GM12891 (cell line): ENCODE measurements around the gene SPPL3.

Experiments used
- DNase-seq: peaks from one replicate; pipeline ENCODE4 v3.0.0; 2011; ENCODE audit warnings: low spot score; ENCODE audit not compliant: insufficient read length
- FAIRE-seq: peaks from 2 replicates; lab custom pipeline; 2011; peaks lifted over from hg19 to GRCh38; lab: Jason Lieb, UNC
- PAX5 ChIP-seq: IDR thresholded peaks from 2 replicates; pipeline ENCODE4 v1.6.1; 2011; ENCODE audit warnings: low read length, moderate library complexity, mild to moderate bottlenecking; ENCODE audit not compliant: insufficient read depth, severe bottlenecking
- POLR2A ChIP-seq: IDR thresholded peaks from 2 replicates; pipeline ENCODE4 v1.6.1; 2011; ENCODE audit warnings: low read depth, low read length, control low read depth
- POLR2AphosphoS5 ChIP-seq: IDR thresholded peaks from 2 replicates; pipeline ENCODE4 v1.6.1; 2011; ENCODE audit warnings: low read depth, low read length, control low read depth
- POU2F2 ChIP-seq: IDR thresholded peaks from 2 replicates; pipeline ENCODE4 v1.6.1; 2011; ENCODE audit warnings: low read depth, mild to moderate bottlenecking, control low read depth, low read length, moderate library complexity
- SPI1 ChIP-seq: IDR thresholded peaks from 2 replicates; pipeline ENCODE4 v1.6.1; 2011; ENCODE audit warnings: low read depth, low read length, control low read depth
- TAF1 ChIP-seq: IDR thresholded peaks from 2 replicates; pipeline ENCODE4 v1.6.1; 2011; ENCODE audit warnings: low read depth, low read length, control low read depth

The SPPL3 gene

DNA sequence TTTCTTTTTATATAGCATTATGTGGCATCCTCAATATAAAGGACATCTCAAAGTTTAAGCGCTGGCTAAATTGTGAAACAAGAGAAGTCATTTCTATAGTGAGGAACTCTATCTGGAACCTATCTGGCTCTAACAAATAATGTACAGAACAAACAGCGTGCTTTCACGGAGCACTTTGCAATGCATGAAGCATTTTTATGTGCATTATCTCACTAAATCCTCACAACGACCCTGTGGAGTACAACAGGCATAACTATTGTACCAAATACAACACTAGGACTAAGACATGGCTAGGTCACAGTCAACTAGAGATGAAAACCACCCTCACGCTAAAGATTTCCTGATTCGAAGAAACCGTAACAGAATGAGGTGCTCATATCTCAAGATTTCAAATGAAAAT, 8.6 kb downstream of the SPPL3 start:
- DNase-seq (no peak), FAIRE-seq (no peak)
- no peak for TF ChIP-seq POU2F2
- TF ChIP-seq SPI1: no peak
- TF ChIP-seq POLR2AphosphoS5: no peak
- TF ChIP-seq PAX5: no peak
- no peak for TF ChIP-seq POLR2A
- TF ChIP-seq TAF1: no peak

- FAIRE-seq (no peak), DNase-seq (no peak)
- 0 out of 2 replicates have a peak, but pooled peaks have one; percentile 0 for TF ChIP-seq SPI1
- no peak for TF ChIP-seq PAX5
Observed at GRCh38 chr12:120892265-120892664, 11.9 kb downstream of the SPPL3 start.

DNA sequence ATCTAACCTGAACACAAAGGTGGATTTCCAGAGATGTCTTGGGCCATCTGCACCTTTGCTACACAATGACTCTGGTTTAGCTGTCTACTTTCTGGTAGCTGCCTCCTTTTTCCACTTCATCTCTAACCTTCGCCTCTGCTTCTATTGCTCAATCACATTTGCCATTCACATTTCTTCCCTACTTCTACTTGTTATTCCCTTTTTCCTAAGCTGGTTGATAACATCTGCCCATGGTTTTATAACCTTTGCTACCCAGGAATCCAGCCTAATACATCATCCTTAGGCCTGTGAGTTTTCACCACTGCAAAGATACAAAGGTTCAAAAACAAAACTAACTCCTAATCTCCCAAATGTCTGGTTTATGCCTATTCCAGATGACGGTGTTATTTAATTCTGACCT, 13.2 kb downstream of the SPPL3 start:
- TF ChIP-seq POLR2A (no peak), PAX5 (no peak), POLR2AphosphoS5 (no peak), SPI1 (no peak), TAF1 (no peak), POU2F2 (no peak)
- no peak for DNase-seq
- FAIRE-seq: peak; percentile 82

GRCh38 chr12:120887253-120888043, 16.7 kb downstream of the SPPL3 start:
- FAIRE-seq: no peak
- no peak for DNase-seq
- TF ChIP-seq TAF1: no peak
- no peak for TF ChIP-seq POU2F2
- no peak for TF ChIP-seq PAX5
- no peak for TF ChIP-seq POLR2AphosphoS5
- no peak for TF ChIP-seq POLR2A
- TF ChIP-seq SPI1: no peak

GRCh38 chr12:120886199-120887018, 17.7 kb downstream of the SPPL3 start:
- TF ChIP-seq POLR2A (no peak), SPI1 (peak; percentile 32; the same call in 1 of the 2 replicates)
- DNase-seq (no peak), FAIRE-seq (peak; percentile 90)

DNA sequence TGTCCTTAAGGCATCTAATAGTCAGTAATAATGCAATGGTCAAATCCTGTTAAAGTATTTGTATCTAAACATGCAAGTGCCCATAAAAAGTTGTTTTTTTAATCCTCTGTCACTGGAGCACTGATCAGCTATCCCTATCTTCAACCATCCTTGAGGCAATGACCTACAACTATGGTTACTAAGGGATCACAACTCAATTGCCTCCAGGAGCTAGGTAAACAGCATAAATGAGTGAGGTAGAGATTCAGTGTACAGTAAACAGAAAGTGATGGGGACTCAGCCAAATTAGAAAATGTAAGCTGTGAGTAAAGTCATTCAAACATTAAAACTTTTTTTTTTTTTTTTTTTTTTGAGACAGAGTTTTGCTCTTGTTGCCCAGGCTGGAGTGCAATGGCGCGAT, 18.6 kb downstream of the SPPL3 start:
- FAIRE-seq: peak; percentile 31
- DNase-seq: no peak
- no peak for TF ChIP-seq TAF1
- TF ChIP-seq PAX5: no peak
- no peak for TF ChIP-seq SPI1
- TF ChIP-seq POLR2A: no peak
- no peak for TF ChIP-seq POLR2AphosphoS5
- TF ChIP-seq POU2F2: no peak

- TF ChIP-seq SPI1 (no peak), POLR2A (no peak), PAX5 (no peak), POLR2AphosphoS5 (no peak), POU2F2 (no peak), TAF1 (no peak)
- DNase-seq (no peak), FAIRE-seq (no peak)
Observed at GRCh38 chr12:120884644-120885043, 19.5 kb downstream of the SPPL3 start.

- FAIRE-seq (peak; percentile 47), DNase-seq (no peak)
- no peak for TF ChIP-seq POLR2A
- TF ChIP-seq PAX5: no peak
- no peak for TF ChIP-seq SPI1
- no peak for TF ChIP-seq TAF1
- TF ChIP-seq POU2F2: no peak
- TF ChIP-seq POLR2AphosphoS5: no peak
Observed at GRCh38 chr12:120882055-120882555, 22.1 kb downstream of the SPPL3 start.

DNA sequence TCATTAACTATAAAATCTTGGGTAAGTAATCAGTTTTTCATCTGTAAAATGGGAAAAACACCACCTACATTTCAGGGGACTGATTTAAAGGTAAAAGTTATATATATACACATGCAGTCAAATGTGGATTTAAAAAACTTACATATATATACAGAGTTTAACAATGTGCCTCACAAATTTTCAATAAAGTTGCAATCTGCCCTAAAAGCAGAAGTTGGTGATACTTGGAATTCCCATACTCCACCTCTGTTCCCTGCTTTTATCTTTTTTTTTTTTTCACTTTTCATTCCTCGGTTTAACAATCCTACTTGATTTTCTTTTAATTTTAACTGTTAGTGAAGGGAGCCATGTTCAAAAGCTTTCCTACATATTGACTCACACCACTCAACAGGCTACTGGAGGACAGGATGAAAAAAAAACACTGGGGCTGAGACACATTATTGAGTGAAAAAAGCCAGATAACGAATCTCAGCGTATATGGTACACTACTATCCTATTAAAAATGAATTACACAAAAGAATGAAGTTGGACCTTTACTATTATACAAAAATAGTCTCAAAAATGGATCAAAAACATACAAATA, 24.3 kb downstream of the SPPL3 start:
- no peak for FAIRE-seq
- no peak for DNase-seq
- TF ChIP-seq SPI1 (no peak), POLR2AphosphoS5 (no peak), POLR2A (no peak), TAF1 (no peak), POU2F2 (no peak), PAX5 (no peak)
